Gastroesophageal sphincter (tissue), 3 donors: ENCODE data around the gene SMG6.

Experiments used
- POLR2AphosphoS5 ChIP-seq: sonication (generic); formaldehyde crosslinking; IDR thresholded peaks from one replicate; pipeline ENCODE4 v1.6.1; 2017; ENCODE audit warnings: antibody characterized with exemption
- TF ChIP-seq, protein P1 (sequence below), 4 experiments: fragments of 200-600 bp in 2 of 4; fragments of 450-650 bp in 2 of 4; sonication (generic) in 1 of 4; IDR thresholded peaks; one replicate each; pipeline ENCODE4 v1.5.1; 2017 to 2019; ENCODE audit warnings: antibody characterized with exemption in 4 of 4, mild to moderate bottlenecking in 2 of 4, moderate library complexity in 2 of 4

DNA sequence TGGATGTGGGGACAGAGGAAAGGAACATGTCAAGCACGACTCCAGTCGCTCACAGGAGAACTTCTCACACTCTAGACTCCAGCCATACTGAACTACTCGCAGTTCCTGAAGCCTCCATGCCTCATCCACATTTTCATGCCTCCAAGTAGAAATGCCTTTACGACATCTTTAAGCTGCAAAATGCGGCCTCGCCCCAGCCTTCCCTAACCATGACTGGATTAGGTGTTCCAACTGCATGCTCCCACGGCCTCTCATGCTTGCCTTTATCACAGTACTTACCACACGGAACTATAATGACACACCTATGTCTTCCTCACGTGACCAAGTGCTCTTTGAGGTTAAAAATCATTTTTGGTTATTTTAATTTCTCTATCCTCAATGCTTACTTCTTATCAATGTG is 23.9 kb downstream of the SMG6 start:
- TF ChIP-seq, protein P1, sequence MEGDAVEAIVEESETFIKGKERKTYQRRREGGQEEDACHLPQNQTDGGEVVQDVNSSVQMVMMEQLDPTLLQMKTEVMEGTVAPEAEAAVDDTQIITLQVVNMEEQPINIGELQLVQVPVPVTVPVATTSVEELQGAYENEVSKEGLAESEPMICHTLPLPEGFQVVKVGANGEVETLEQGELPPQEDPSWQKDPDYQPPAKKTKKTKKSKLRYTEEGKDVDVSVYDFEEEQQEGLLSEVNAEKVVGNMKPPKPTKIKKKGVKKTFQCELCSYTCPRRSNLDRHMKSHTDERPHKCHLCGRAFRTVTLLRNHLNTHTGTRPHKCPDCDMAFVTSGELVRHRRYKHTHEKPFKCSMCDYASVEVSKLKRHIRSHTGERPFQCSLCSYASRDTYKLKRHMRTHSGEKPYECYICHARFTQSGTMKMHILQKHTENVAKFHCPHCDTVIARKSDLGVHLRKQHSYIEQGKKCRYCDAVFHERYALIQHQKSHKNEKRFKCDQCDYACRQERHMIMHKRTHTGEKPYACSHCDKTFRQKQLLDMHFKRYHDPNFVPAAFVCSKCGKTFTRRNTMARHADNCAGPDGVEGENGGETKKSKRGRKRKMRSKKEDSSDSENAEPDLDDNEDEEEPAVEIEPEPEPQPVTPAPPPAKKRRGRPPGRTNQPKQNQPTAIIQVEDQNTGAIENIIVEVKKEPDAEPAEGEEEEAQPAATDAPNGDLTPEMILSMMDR (IDR thresholded peaks at IDR 0.05), result no peak
- TF ChIP-seq POLR2AphosphoS5, result no peak
